HepG2 (cell line): ENCODE results near the gene PID1. TPM values are rescaled to one million over a fixed set of nuclear protein-coding genes. Genes with fewer than 3 reads are reported as not detected.

Experiments used
- ATAC-seq: fragments of 200-7000 bp; cut with Tn5 transposase; 3 replicates; pipeline ENCODE4 v1.9.1; 2020; ENCODE audit warnings: mild to moderate bottlenecking, moderate library complexity
- Bru-seq: library from RNA; stranded (reverse); fragments of 400-500 nt; gene quantifications from one replicate; lab custom pipeline; 2021; lab: Mats Ljungman, UMichigan
- BruChase-seq, 2 experiments: library from RNA; stranded (reverse); fragments of 400-500 nt; gene quantifications; one replicate each; lab custom pipeline; 2021; lab: Mats Ljungman, UMichigan
- BruUV-seq: library from RNA; stranded (reverse); fragments of 400-500 nt; replicated peaks from 2 replicates; lab custom pipeline; 2021; lab: Mats Ljungman, UMichigan
- CTCF ChIA-PET: fragments of 300-600 bp; formaldehyde crosslinking; extraction: SDS; loops from one replicate; lab custom pipeline; 2021; ENCODE audit warnings: low total read pairs, inconsistent platforms, low intra/inter-chr PET ratio; lab: Yijun Ruan, JAX
- POLR2A ChIA-PET: fragments of 350-600 bp; sonication (Branson Sonifier 250); formaldehyde crosslinking; loops from one replicate; lab custom pipeline; 2020; ENCODE audit warnings: antibody characterized with exemption, inconsistent platforms; lab: Yijun Ruan, JAX
- DNase-seq: peaks from one replicate; pipeline ENCODE4 v3.0.0-alpha.2; 2015; ENCODE audit warnings: low spot score
- FAIRE-seq: peaks from 3 replicates; lab custom pipeline; 2011; peaks lifted over from hg19 to GRCh38; lab: Jason Lieb, UNC
- H2AFZ ChIP-seq: one replicate; pipeline ENCODE4 v1.6.1; 2011; ENCODE audit warnings: low read length, inconsistent platforms
- H3K27ac ChIP-seq: fragments of 300-600 bp; 3 replicates; pipeline ENCODE4 v1.8.0; 2011; ENCODE audit warnings: mixed run types, mild to moderate bottlenecking, mixed read lengths, low read length, inconsistent platforms; ENCODE audit not compliant: insufficient read depth; ENCODE audit errors: extremely low read length
- H3K27me3 ChIP-seq, 2 experiments: fragments of 200-600 bp in 1 of 2; 2 replicates in 1 of 2; 3 replicates in 1 of 2; pipeline versions ENCODE4 v1.6.0 to v1.8.0; 2011; ENCODE audit warnings: low read length in 2 of 2, mild to moderate bottlenecking in 2 of 2, moderate library complexity in 2 of 2, inconsistent platforms in 1 of 2; ENCODE audit not compliant: insufficient read depth in 2 of 2, control insufficient read depth in 1 of 2
- H3K36me3 ChIP-seq, 2 experiments: fragments of 200-600 bp in 1 of 2; replicated peaks in 1 of 2; 2 replicates in 1 of 2; 3 replicates in 1 of 2; pipeline versions ENCODE4 v1.5.1 to v1.8.0; 2011; ENCODE audit warnings: low read length in 2 of 2, inconsistent platforms in 1 of 2; ENCODE audit not compliant: insufficient read depth in 2 of 2, control insufficient read depth in 1 of 2
- H3K4me1 ChIP-seq: 2 replicates; pipeline ENCODE4 v1.5.1; 2012; ENCODE audit warnings: low read length, inconsistent platforms; ENCODE audit not compliant: insufficient read depth
- H3K4me2 ChIP-seq: 2 replicates; pipeline ENCODE4 v1.6.0; 2011; ENCODE audit warnings: low read depth, low read length, inconsistent platforms
- H3K4me3 ChIP-seq, 3 experiments: fragments of 200-600 bp in 1 of 3; sonication (generic), shearing (Covaris generic) in 1 of 3; replicated peaks in 1 of 3; 2 replicates each; pipeline ENCODE4 v1.5.1; 2011 to 2016; ENCODE audit warnings: low read length in 3 of 3, inconsistent platforms in 2 of 3, low read depth in 2 of 3, mild to moderate bottlenecking in 2 of 3, control low read depth in 1 of 3, mixed read lengths in 1 of 3; ENCODE audit not compliant: insufficient read depth in 1 of 3
- H3K79me2 ChIP-seq: one replicate; pipeline ENCODE4 v1.6.1; 2011; ENCODE audit warnings: low read length, inconsistent platforms; ENCODE audit not compliant: insufficient read depth
- H3K9ac ChIP-seq: 2 replicates; pipeline ENCODE4 v1.6.0; 2011; ENCODE audit warnings: mild to moderate bottlenecking, low read depth, low read length, inconsistent platforms; ENCODE audit not compliant: insufficient read depth
- H3K9me3 ChIP-seq: 2 replicates; pipeline ENCODE4 v1.5.1; 2012; ENCODE audit warnings: mild to moderate bottlenecking, low read length
- H4K20me1 ChIP-seq: 2 replicates; pipeline ENCODE4 v1.6.0; 2011; ENCODE audit warnings: inconsistent platforms, mild to moderate bottlenecking, low read length, moderate library complexity; ENCODE audit not compliant: insufficient read depth
- CENPT ChIP-seq: sonication (generic); formaldehyde crosslinking; IDR thresholded peaks from 2 replicates; pipeline ENCODE4 v1.8.0; 2022; ENCODE audit warnings: low read depth, mild to moderate bottlenecking, moderate library complexity, missing genetic modification reagents
- ZNF768 ChIP-seq: sonication (generic); formaldehyde crosslinking; IDR thresholded peaks from 2 replicates; pipeline ENCODE4 v1.4.0; 2020; ENCODE audit warnings: missing genetic modification reagents
- ZNF800 ChIP-seq: sonication (generic); formaldehyde crosslinking; IDR thresholded peaks from 2 replicates; pipeline ENCODE4 v1.4.0; 2020; ENCODE audit warnings: missing genetic modification reagents
- WGBS: methylation state at CpG from one replicate; pipeline ENCODE4 v1.1.6; 2017; ENCODE audit warnings: low lambda C conversion rate; 5-methylcytosine and 5-hydroxymethylcytosine counted together
- in situ Hi-C: cut with HindIII; loops from 2 replicates; pipeline ENCODE4 v1.10.0; 2017; ENCODE audit warnings: low pct_unique_long_range_greater_than_20kb; ENCODE audit not compliant: extremely low pct_ligation_motif_present
- intact Hi-C: fragments of 100-400 bp; cut with micrococcal nuclease; formaldehyde crosslinking; loops from one replicate; pipeline ENCODE4 v1.10.0; 2022; ENCODE audit not compliant: unreplicated experiment
- long read RNA-seq, 2 experiments: library from RNA in 1 of 2; library from polyadenylated mRNA in 1 of 2; stranded (forward) in 1 of 2; unstranded in 1 of 2; transcript quantifications; one replicate each; pipeline ENCODE4 v2.0.0, GENCODE V29; 2019 to 2022
- polyA minus RNA-seq, 3 experiments: library from RNA; depleted of rRNA, polyadenylated mRNA; stranded (reverse); fragments of >200 nt; gene quantifications; 2 replicates each; pipeline ENCODE4 v1.2.3, GENCODE V29; 2011; ENCODE audit warnings: low replicate concordance in 1 of 3
- polyA plus RNA-seq, 8 experiments: library from polyadenylated mRNA; depleted of rRNA in 3 of 8; stranded (reverse) in 7 of 8; unstranded in 1 of 8; fragments of >200 nt; fragmentation: Illumina TruSeq in 4 of 8; extraction: Trizol in 4 of 8; gene quantifications; 2 replicates each; pipeline versions ENCODE4 v1.2.1 to v1.2.3, GENCODE V29; 2011 to 2016; ENCODE audit warnings: low read depth in 4 of 8, missing spikeins in 1 of 8, mixed read lengths in 1 of 8; ENCODE audit not compliant: insufficient read depth in 1 of 8
- total RNA-seq, 5 experiments: library from RNA; depleted of rRNA; stranded (reverse); fragments of >200 nt; fragmentation: Illumina TruSeq; extraction: Trizol; gene quantifications; 2 replicates each; pipeline ENCODE4 v1.2.3, GENCODE V29; 2016; ENCODE audit warnings: low read depth in 1 of 5

The PID1 gene
- total RNA-seq (2016; rRNA removed; fragmentation: Illumina TruSeq; extraction: Trizol): 0.18 TPM in 2 replicates
- total RNA-seq (2016; cell fraction: cytosol; rRNA removed; fragmentation: Illumina TruSeq; extraction: Trizol; ENCODE audit: low read depth): 0.18 TPM in 1 of 2 replicates, not detected in the other
- total RNA-seq (2016; cell fraction: insoluble cytoplasmic fraction; rRNA removed; fragmentation: Illumina TruSeq; extraction: Trizol): 0.19 and 0.22 TPM in 2 replicates
- total RNA-seq (2016; cell fraction: membrane; rRNA removed; fragmentation: Illumina TruSeq; extraction: Trizol): 0.19 and 0.38 TPM in 2 replicates
- not detected in 2 replicates for total RNA-seq (2016; cell fraction: nucleus; rRNA removed; fragmentation: Illumina TruSeq; extraction: Trizol)
- polyA plus RNA-seq (2011; rRNA removed): 0.08 and 0.15 TPM in 2 replicates
- polyA plus RNA-seq (2011; cell fraction: cytosol; rRNA removed): 0.07 and 0.21 TPM in 2 replicates
- polyA plus RNA-seq (2011; cell fraction: nucleus; rRNA removed): 0.37 TPM in 1 of 2 replicates, not detected in the other
- 0.20 and 0.21 TPM in 2 replicates for polyA plus RNA-seq (2012)
- 0.18 and 0.26 TPM in 2 replicates for polyA plus RNA-seq (2016; cell fraction: cytosol; fragmentation: Illumina TruSeq; extraction: Trizol; ENCODE audit: low read depth)
- 0.23 TPM in 2 replicates for polyA plus RNA-seq (2016; cell fraction: insoluble cytoplasmic fraction; fragmentation: Illumina TruSeq; extraction: Trizol; ENCODE audit: low read depth)
- polyA plus RNA-seq (2016; cell fraction: membrane; fragmentation: Illumina TruSeq; extraction: Trizol; ENCODE audit: low read depth): 0.17 and 0.21 TPM in 2 replicates
- 0.25 TPM in 1 of 2 replicates, not detected in the other for polyA plus RNA-seq (2016; cell fraction: nucleus; fragmentation: Illumina TruSeq; extraction: Trizol; ENCODE audit: insufficient read depth, low read depth)
- not detected in 2 replicates for polyA minus RNA-seq (2011; rRNA and poly(A)+ RNA removed; ENCODE audit: low replicate concordance)
- polyA minus RNA-seq (2011; cell fraction: cytosol; rRNA and poly(A)+ RNA removed): not detected in 2 replicates
- polyA minus RNA-seq (2011; cell fraction: nucleus; rRNA and poly(A)+ RNA removed): not detected in 2 replicates
- percentile 21 among the genes with signal in this experiment for Bru-seq, nascent RNA
- percentile 14 among the genes with signal in this experiment for BruChase-seq, experiment 1, labeled RNA remaining after a 6-hour chase
- BruChase-seq, experiment 2, labeled RNA remaining after a 2-hour chase: percentile 19 among the genes with signal in this experiment
- long read RNA-seq, experiment 1, partial matches to known transcripts: 0 of 2 reads
- long read RNA-seq, experiment 1, other reads (novel, unspliced or antisense): 1 of 2 reads
- long read RNA-seq, experiment 2, partial matches to known transcripts: 0 of 4 reads
- long read RNA-seq, experiment 2, other reads (novel, unspliced or antisense): 2 of 4 reads

- FAIRE-seq (no peak), DNase-seq (no peak), ATAC-seq (peak; percentile 63)
- no peak within 1 kb of the TSS for H2AFZ ChIP-seq
- no peak within 1 kb of the TSS for H3K27ac ChIP-seq
- intact Hi-C loops (no loop called here), in situ Hi-C loops (no loop called here)
- no peaks in the 10 kb centered on the region for H4K20me1 ChIP-seq
- H3K36me3 ChIP-seq: no peaks in the 10 kb centered on the region
- no peak within 1 kb of the TSS for H3K9ac ChIP-seq
- TF ChIP-seq CENPT (CRISPR knock-in tag) (no peak), ZNF800 (CRISPR knock-in tag) (peak; percentile 64; the same call in 1 of the 2 replicates), ZNF768 (peak; percentile 32; the same call in 1 of the 2 replicates)
- H3K4me2 ChIP-seq: peak within 1 kb of the TSS; percentile 50
- H3K79me2 ChIP-seq: no peaks in the 10 kb centered on the region
- H3K4me1 ChIP-seq: no peaks in the 10 kb centered on the region
- no TSS peak for BruUV-seq
- CTCF ChIA-PET: no interaction called here
- POLR2A ChIA-PET: no interaction called here
- under 1% methylated on average over 43 of the region's 68 CpGs for WGBS
- H3K27me3 ChIP-seq: peaks cover 0 to 26% of the 10 kb centered on the region in 2 experiments; a peak in 2 of 5 replicates
- H3K9me3 ChIP-seq: no peaks in the 10 kb centered on the region
- peak within 1 kb of the TSS in 2 of 3 experiments; percentile 40 to 45; a peak in 3 of 6 replicates for H3K4me3 ChIP-seq
Measured at GRCh38 chr2:229270551-229271410, at the start of gene PID1. Gene PID1 (minus strand): TSS chr2:229271287. CDS start chr2:229271043, 244 bp downstream.
